IMR-90 (cell line): ENCODE data around the gene LRRC26. TPM values are rescaled to one million over a fixed set of nuclear protein-coding genes. Genes with fewer than 3 reads are reported as not detected.

Experiments
- ATAC-seq: fragments of 200-7000 bp; cut with Tn5 transposase; 2 replicates; pipeline ENCODE4 v1.9.1; 2020; ENCODE audit warnings: low read depth, mild to moderate bottlenecking, moderate library complexity
- BruUV-seq: library from RNA; stranded (reverse); fragments of 400-500 nt; replicated peaks from 2 replicates; lab custom pipeline; 2021; lab: Mats Ljungman, UMichigan
- CTCF ChIA-PET: fragments of 300-600 bp; formaldehyde crosslinking; extraction: SDS; loops from one replicate; lab custom pipeline; 2021; ENCODE audit warnings: antibody characterized with exemption; lab: Yijun Ruan, JAX
- POLR2A ChIA-PET: fragments of 300-600 bp; sonication (Branson Sonifier 250); formaldehyde crosslinking; loops from one replicate; lab custom pipeline; 2022; ENCODE audit warnings: antibody characterized with exemption; ENCODE audit not compliant: unreplicated experiment; lab: Charles Lee
- DNase-seq: peaks from one replicate; pipeline ENCODE4 v3.0.0; 2013
- H2AFZ ChIP-seq: replicated peaks from 2 replicates; pipeline ENCODE3; 2013; ENCODE audit warnings: low read length, mild to moderate bottlenecking; ENCODE audit not compliant: poor library complexity
- H2AK5ac ChIP-seq: 2 replicates; pipeline ENCODE4 v1.6.1; 2013; ENCODE audit warnings: low read depth, low read length, inconsistent platforms
- H2AK9ac ChIP-seq: replicated peaks from 2 replicates; pipeline ENCODE3; 2013; ENCODE audit warnings: mild to moderate bottlenecking, low read depth, low read length, moderate library complexity; ENCODE audit not compliant: poor library complexity
- H2BK120ac ChIP-seq: 2 replicates; pipeline ENCODE4 v1.6.1; 2013; ENCODE audit warnings: low read depth, low read length, inconsistent platforms
- H2BK15ac ChIP-seq: 3 replicates; pipeline ENCODE4 v1.6.1; 2013; ENCODE audit warnings: low read depth, low read length, inconsistent platforms
- H2BK20ac ChIP-seq: 2 replicates; pipeline ENCODE4 v1.6.1; 2013; ENCODE audit warnings: low read depth, mild to moderate bottlenecking, inconsistent platforms, low read length, moderate library complexity
- H2BK5ac ChIP-seq: 2 replicates; pipeline ENCODE4 v1.6.1; 2013; ENCODE audit warnings: mild to moderate bottlenecking, low read depth, low read length, inconsistent platforms; ENCODE audit not compliant: poor library complexity, severe bottlenecking
- H3K14ac ChIP-seq: replicated peaks from 2 replicates; pipeline ENCODE4 v1.6.1; 2013; ENCODE audit warnings: low read depth, low read length, inconsistent platforms
- H3K18ac ChIP-seq: 2 replicates; pipeline ENCODE4 v1.6.1; 2013; ENCODE audit warnings: low read depth, low read length, control low read depth
- H3K23ac ChIP-seq: 2 replicates; pipeline ENCODE4 v1.6.1; 2013; ENCODE audit warnings: low read depth, low read length, inconsistent platforms
- H3K27ac ChIP-seq: 2 replicates; pipeline ENCODE4 v1.5.1; 2013; ENCODE audit warnings: mild to moderate bottlenecking, control low read depth, low read length; ENCODE audit not compliant: insufficient read depth
- H3K27me3 ChIP-seq: 2 replicates; pipeline ENCODE4 v1.6.1; 2013; ENCODE audit warnings: low read length; ENCODE audit not compliant: control insufficient read depth, insufficient read depth
- H3K36me3 ChIP-seq: 2 replicates; pipeline ENCODE4 v1.6.1; 2013; ENCODE audit warnings: low read length, mixed read lengths; ENCODE audit not compliant: control insufficient read depth, insufficient read depth
- H3K4ac ChIP-seq: 2 replicates; pipeline ENCODE4 v1.6.1; 2013; ENCODE audit warnings: low read depth, low read length, inconsistent platforms
- H3K4me1 ChIP-seq: 2 replicates; pipeline ENCODE4 v1.6.1; 2013; ENCODE audit warnings: low read length, mixed read lengths; ENCODE audit not compliant: control insufficient read depth, insufficient read depth
- H3K4me2 ChIP-seq: 2 replicates; pipeline ENCODE4 v1.6.1; 2013; ENCODE audit warnings: low read depth, mild to moderate bottlenecking, control low read depth, low read length, moderate library complexity
- H3K4me3 ChIP-seq: 2 replicates; pipeline ENCODE4 v1.5.1; 2013; ENCODE audit warnings: low read depth, mild to moderate bottlenecking, control low read depth, low read length, moderate library complexity; ENCODE audit not compliant: insufficient read depth
- H3K56ac ChIP-seq: 2 replicates; pipeline ENCODE4 v1.6.1; 2013; ENCODE audit warnings: low read length, inconsistent platforms; ENCODE audit not compliant: insufficient read depth; ENCODE audit errors: extremely low read depth
- H3K79me1 ChIP-seq, 2 experiments: 2 replicates each; pipeline ENCODE4 v1.6.1; 2013; ENCODE audit warnings: low read length in 2 of 2, inconsistent platforms in 1 of 2, low read depth in 1 of 2
- H3K9ac ChIP-seq: 2 replicates; pipeline ENCODE4 v1.6.1; 2013; ENCODE audit warnings: low read depth, low read length, control low read depth
- H3K9me1 ChIP-seq: 2 replicates; pipeline ENCODE4 v1.6.1; 2013; ENCODE audit warnings: low read length, inconsistent platforms; ENCODE audit not compliant: insufficient read depth
- H3K9me3 ChIP-seq: 2 replicates; pipeline ENCODE4 v1.6.1; 2013; ENCODE audit warnings: low read length; ENCODE audit not compliant: control insufficient read depth, insufficient read depth
- H4K20me1 ChIP-seq: 2 replicates; pipeline ENCODE4 v1.6.1; 2013; ENCODE audit warnings: low read length, inconsistent platforms; ENCODE audit not compliant: insufficient read depth
- H4K5ac ChIP-seq: 2 replicates; pipeline ENCODE4 v1.6.1; 2013; ENCODE audit warnings: mild to moderate bottlenecking, low read depth, low read length, control low read depth
- H4K8ac ChIP-seq, 2 experiments: 2 replicates each; pipeline ENCODE4 v1.6.1; 2013; ENCODE audit warnings: low read depth in 2 of 2, low read length in 2 of 2, control low read depth in 1 of 2, inconsistent platforms in 1 of 2
- H4K91ac ChIP-seq: 2 replicates; pipeline ENCODE4 v1.6.1; 2013; ENCODE audit warnings: low read depth, low read length, inconsistent platforms; ENCODE audit not compliant: insufficient read depth
- BHLHE40 ChIP-seq: fragments of 150-350 bp; IDR thresholded peaks from 2 replicates; pipeline ENCODE4 v1.6.1; 2016; ENCODE audit warnings: mild to moderate bottlenecking, low read depth, low read length
- MAZ ChIP-seq: IDR thresholded peaks from 2 replicates; pipeline ENCODE4 v1.6.1; 2012; ENCODE audit warnings: low read depth, mild to moderate bottlenecking, low read length, improper control_type of control experiment, moderate library complexity, borderline replicate concordance
- MXI1 ChIP-seq: IDR thresholded peaks from 2 replicates; pipeline ENCODE4 v1.6.1; 2012; ENCODE audit warnings: low read depth, mild to moderate bottlenecking, low read length, moderate library complexity, borderline replicate concordance
- NFE2L2 ChIP-seq: fragments of 150-350 bp; IDR thresholded peaks from 2 replicates; pipeline ENCODE4 v1.6.1; 2016; ENCODE audit warnings: low read depth, mild to moderate bottlenecking, low read length
- WGBS, 2 experiments: methylation state at CpG; one replicate each; pipeline versions ENCODE4 v1.1.5 to v1.1.7; 2013; ENCODE audit warnings: missing lambda C conversion rate in 2 of 2; ENCODE audit not compliant: insufficient read length in 1 of 2; ENCODE audit errors: extremely low coverage in 2 of 2; 5-methylcytosine and 5-hydroxymethylcytosine counted together
- dilution Hi-C: fragments of 300-500 bp; cut with HindIII; formaldehyde crosslinking; loops from one replicate; pipeline ENCODE4 v1.14.3; 2018; ENCODE audit warnings: low sequenced_read_pairs; ENCODE audit not compliant: unreplicated experiment
- in situ Hi-C: fragments of 300-500 bp; cut with MboI; formaldehyde crosslinking; loops from 3 replicates; pipeline ENCODE4 v1.14.3; 2019; ENCODE audit warnings: low sequenced_read_pairs, inconsistent platforms, mixed read lengths
- intact Hi-C: fragments of 100-400 bp; cut with micrococcal nuclease; formaldehyde crosslinking; loops from 2 replicates; pipeline ENCODE4 v1.10.0; 2022
- polyA plus RNA-seq, 3 experiments: library from polyadenylated mRNA; depleted of rRNA; stranded (reverse); fragments of >200 nt; gene quantifications; 2 replicates each; pipeline ENCODE4 v1.2.3, GENCODE V29; 2012; ENCODE audit warnings: low replicate concordance in 1 of 3
- total RNA-seq: library from RNA; depleted of rRNA; stranded (reverse); fragments of >200 nt; gene quantifications from 2 replicates; pipeline ENCODE4 v1.2.3, GENCODE V29; 2012

LRRC26 gene
- total and polyA plus RNA-seq, 2 of the 4 experiments (the other 2 are of a cell fraction) = not detected

GRCh38 chr9:137134191-137134590 is 35.7 kb downstream of the LRRC26 start:
- H3K27ac ChIP-seq = no peak overlapping the region
- H3K56ac ChIP-seq = no peak overlapping the region
- H3K9me1 ChIP-seq = no peaks in the 10 kb centered on the region
- H2AK9ac ChIP-seq = no peak overlapping the region
- H2BK5ac ChIP-seq = no peak overlapping the region
- H2AFZ ChIP-seq = no peak overlapping the region
- H3K9ac ChIP-seq = no peak overlapping the region
- H3K23ac ChIP-seq = no peak overlapping the region
- intact Hi-C loops (no loop called here), in situ Hi-C loops (no loop called here), dilution Hi-C loops (no loop called here)
- H4K91ac ChIP-seq = no peak overlapping the region
- no peak for ATAC-seq
- TF ChIP-seq BHLHE40 = no peak
- no peak for TF ChIP-seq MAZ
- TF ChIP-seq NFE2L2 = no peak
- TF ChIP-seq MXI1 = no peak
- H3K18ac ChIP-seq = no peak overlapping the region
- no CpG with 5 or more reads among the region's 4 CpGs for WGBS, 2 experiments
- H3K27me3 ChIP-seq = peaks cover 29% of the 10 kb centered on the region
- no peaks in the 10 kb centered on the region; the same call in 1 of the 2 replicates for H3K4me1 ChIP-seq
- no TSS peak for BruUV-seq
- H3K4ac ChIP-seq = no peak overlapping the region
- H4K5ac ChIP-seq = no peak overlapping the region
- H2AK5ac ChIP-seq = no peak overlapping the region
- ChIA-PET POLR2A (no interaction called here), CTCF (no interaction called here)
- no peak overlapping the region for H4K8ac ChIP-seq
- no peak for DNase-seq
- no peak overlapping the region for H2BK20ac ChIP-seq
- no peak overlapping the region for H3K4me2 ChIP-seq
- peaks cover 4% of the 10 kb centered on the region; the same call in 1 of the 2 replicates for H3K9me3 ChIP-seq
- H2BK120ac ChIP-seq = no peak overlapping the region
- peaks cover 0 to 4% of the 10 kb centered on the region in 2 experiments; a peak in 1 of 4 replicates for H3K79me1 ChIP-seq
- H2BK15ac ChIP-seq = no peak overlapping the region
- H3K4me3 ChIP-seq = no peak overlapping the region
- H3K14ac ChIP-seq = no peak overlapping the region
- no peaks in the 10 kb centered on the region for H3K36me3 ChIP-seq
- H4K20me1 ChIP-seq = no peaks in the 10 kb centered on the region
